ENCODE results near the gene MRPS18C.

- TF ChIP-seq CTCF (IDR thresholded peaks at IDR 0.05 in 8 of 11, conservative IDR thresholded peaks at IDR 0.05 in 3 of 11) (no peak), POLR2AphosphoS5 (IDR thresholded peaks at IDR 0.05) (no peak), POLR2A (IDR thresholded peaks at IDR 0.05) (no peak)
Measured at GRCh38 chr4:83510442-83510841, 54.6 kb downstream of the MRPS18C start.
